Stimulated activated CD8-positive, alpha-beta memory T cell treated with anti-CD3 and anti-CD28 coated beads, Interleukin-2, amount 100 ng/mL, for 48 hours (primary cell): ENCODE data around the gene SCG3.

ENCODE experiments used
- DNase-seq, 2 donors: peaks; one replicate each; pipeline ENCODE4 v3.0.0-alpha.2; 2020; ENCODE audit warnings: low read depth in 2 of 2

SCG3 gene

GRCh38 chr15:51727141-51727897, 46.0 kb downstream of the SCG3 start:
- no peak for DNase-seq

GRCh38 chr15:51731549-51732267, 50.4 kb downstream of the SCG3 start:
- peak in 1 of 2 donors; percentile 3 for DNase-seq

- DNase-seq, result no peak
Observed at GRCh38 chr15:51732646-51733045, 51.3 kb downstream of the SCG3 start.

- no peak for DNase-seq
Observed at GRCh38 chr15:51735228-51736010, 54.1 kb downstream of the SCG3 start.

- DNase-seq, result no peak
Observed at GRCh38 chr15:51736069-51736468, 54.8 kb downstream of the SCG3 start.

- peak; percentile 33 to 39 for DNase-seq
Observed at GRCh38 chr15:51736751-51737521, 55.6 kb downstream of the SCG3 start.

- peak; percentile 55 to 57 for DNase-seq
Observed at GRCh38 chr15:51737522-51738305, 56.4 kb downstream of the SCG3 start, which contains the start of gene LYSMD2. TSS of gene LYSMD2 (minus strand) at chr15:51737655. CDS start at chr15:51737622, 33 bp downstream.

GRCh38 chr15:51738553-51738952, 57.2 kb downstream of the SCG3 start:
- DNase-seq, result no peak

GRCh38 chr15:51739061-51739712, 57.9 kb downstream of the SCG3 start:
- no peak for DNase-seq

- DNase-seq, result no peak
Observed at GRCh38 chr15:51749307-51749706, 68.0 kb downstream of the SCG3 start.

- DNase-seq, result no peak
Observed at GRCh38 chr15:51750186-51750585, 68.9 kb downstream of the SCG3 start.

GRCh38 chr15:51750792-51751696, 69.7 kb downstream of the SCG3 start, which contains the start of gene TMOD2:
TSS of gene TMOD2 (plus strand) at chr15:51751597. CDS start at chr15:51766442, 14,845 bp downstream.
- no peak for DNase-seq

- DNase-seq, result no peak
Observed at GRCh38 chr15:51751697-51752683, 70.7 kb downstream of the SCG3 start.

- no peak for DNase-seq
Observed at GRCh38 chr15:51752888-51753287, 71.6 kb downstream of the SCG3 start.

- DNase-seq, result no peak
Observed at GRCh38 chr15:51754267-51754666, 73.0 kb downstream of the SCG3 start.

- no peak for DNase-seq
Observed at GRCh38 chr15:51755790-51756189, 74.5 kb downstream of the SCG3 start.

- DNase-seq, result no peak
Observed at GRCh38 chr15:51756482-51756881, 75.2 kb downstream of the SCG3 start.

- no peak for DNase-seq
Observed at GRCh38 chr15:51757450-51757849, 76.1 kb downstream of the SCG3 start.
